Amniotic epithelial cell (primary cell): ENCODE data around the gene CEACAM21.

Experiments
- DNase-seq: peaks from one replicate; pipeline ENCODE4 v3.0.0-alpha.2; 2010; ENCODE audit warnings: low read depth

The CEACAM21 gene

GRCh38 chr19:41586064-41586463, 10.1 kb downstream of the CEACAM21 start:
- DNase-seq, result no peak

- DNase-seq, result no peak
These were observed 11.3 kb downstream of the CEACAM21 start for GRCh38 chr19:41587101-41587837.

GRCh38 chr19:41587838-41588210, 11.9 kb downstream of the CEACAM21 start:
- no peak for DNase-seq

GRCh38 chr19:41588497-41589209, 12.7 kb downstream of the CEACAM21 start:
- DNase-seq, result peak; percentile 32

GRCh38 chr19:41589371-41589770, 13.4 kb downstream of the CEACAM21 start:
- no peak for DNase-seq

- no peak for DNase-seq
These were observed 15.0 kb downstream of the CEACAM21 start for GRCh38 chr19:41590936-41591335.

- no peak for DNase-seq
These were observed 16.1 kb downstream of the CEACAM21 start for GRCh38 chr19:41591951-41592562.

- peak; percentile 77 for DNase-seq
These were observed 19.4 kb downstream of the CEACAM21 start for GRCh38 chr19:41595258-41595889.

- no peak for DNase-seq
These were observed 19.9 kb downstream of the CEACAM21 start for GRCh38 chr19:41595890-41596280.

GRCh38 chr19:41597600-41598041, 21.7 kb downstream of the CEACAM21 start:
- DNase-seq, result peak; percentile 54

- DNase-seq, result no peak
These were observed 23.4 kb downstream of the CEACAM21 start for GRCh38 chr19:41599175-41599966.

GRCh38 chr19:41601771-41602170, 25.8 kb downstream of the CEACAM21 start:
- no peak for DNase-seq

GRCh38 chr19:41604831-41605230, 28.9 kb downstream of the CEACAM21 start:
- no peak for DNase-seq

GRCh38 chr19:41606215-41606837, 30.4 kb downstream of the CEACAM21 start:
- no peak for DNase-seq

GRCh38 chr19:41607668-41608067, 31.7 kb downstream of the CEACAM21 start:
- no peak for DNase-seq

- no peak for DNase-seq
These were observed 34.8 kb downstream of the CEACAM21 start for GRCh38 chr19:41610789-41611188.

- no peak for DNase-seq
These were observed 36.5 kb downstream of the CEACAM21 start for GRCh38 chr19:41612483-41612882.

GRCh38 chr19:41615207-41615606, 39.2 kb downstream of the CEACAM21 start:
- DNase-seq, result no peak

- peak; percentile 6 for DNase-seq
These were observed 41.0 kb downstream of the CEACAM21 start for GRCh38 chr19:41616792-41617621.

- no peak for DNase-seq
These were observed 42.2 kb downstream of the CEACAM21 start for GRCh38 chr19:41617941-41618730.
